IPS DF 6.9 (cell line): ENCODE data around the gene RAB43.
"Not testable (repeated sequence)": the region's sequence is repeated elsewhere in the genome, so short reads cannot be mapped to it uniquely, and the experiment has no call there.

ENCODE experiments used
- DNase-seq: peaks from one replicate; pipeline ENCODE4 v3.0.0-alpha.2; 2013; ENCODE audit warnings: low read depth, low spot score
- H3K27ac ChIP-seq: one replicate; pipeline ENCODE4 v1.5.1; 2013; ENCODE audit warnings: low read length, control low read depth
- H3K27me3 ChIP-seq: 2 replicates; pipeline ENCODE4 v1.6.1; 2013; ENCODE audit warnings: mild to moderate bottlenecking, low read length; ENCODE audit not compliant: control insufficient read depth, insufficient read depth
- H3K36me3 ChIP-seq: 2 replicates; pipeline ENCODE4 v1.6.1; 2013; ENCODE audit warnings: low read length; ENCODE audit not compliant: control insufficient read depth, insufficient read depth
- H3K4me1 ChIP-seq: 2 replicates; pipeline ENCODE4 v1.6.1; 2013; ENCODE audit warnings: low read length; ENCODE audit not compliant: control insufficient read depth, insufficient read depth
- H3K4me3 ChIP-seq: 2 replicates; pipeline ENCODE4 v1.5.1; 2013; ENCODE audit warnings: mild to moderate bottlenecking, low read length
- H3K9me3 ChIP-seq: 2 replicates; pipeline ENCODE4 v1.6.1; 2013; ENCODE audit warnings: low read length, inconsistent platforms; ENCODE audit not compliant: control insufficient read depth, insufficient read depth
- WGBS: extraction: QIAGEN DNeasy Blood & Tissue Kit; methylation state at CpG from one replicate; pipeline ENCODE4 v1.1.7; 2013; ENCODE audit warnings: mixed read lengths, missing lambda C conversion rate; ENCODE audit not compliant: insufficient read length, insufficient coverage; 5-methylcytosine and 5-hydroxymethylcytosine counted together

The RAB43 gene

GRCh38 chr3:129070086-129070885 lies 51.3 kb downstream of the RAB43 start:
- H3K4me3 ChIP-seq = no peak overlapping the region
- no peak for DNase-seq
- no peaks in the 10 kb centered on the region for H3K27me3 ChIP-seq
- H3K36me3 ChIP-seq = no peaks in the 10 kb centered on the region
- no peak overlapping the region for H3K27ac ChIP-seq
- H3K9me3 ChIP-seq = no peaks in the 10 kb centered on the region
- no peaks in the 10 kb centered on the region for H3K4me1 ChIP-seq
- no CpG with 5 or more reads among the region's 8 CpGs for WGBS

- H3K27me3 ChIP-seq, H3K4me1 ChIP-seq, H3K36me3 ChIP-seq, H3K9me3 ChIP-seq, DNase-seq, H3K27ac ChIP-seq, H3K4me3 ChIP-seq: not testable (repeated sequence)
- no CpG with 5 or more reads among the region's 13 CpGs for WGBS
These were observed 52.1 kb downstream of the RAB43 start for GRCh38 chr3:129069313-129070085.

DNA sequence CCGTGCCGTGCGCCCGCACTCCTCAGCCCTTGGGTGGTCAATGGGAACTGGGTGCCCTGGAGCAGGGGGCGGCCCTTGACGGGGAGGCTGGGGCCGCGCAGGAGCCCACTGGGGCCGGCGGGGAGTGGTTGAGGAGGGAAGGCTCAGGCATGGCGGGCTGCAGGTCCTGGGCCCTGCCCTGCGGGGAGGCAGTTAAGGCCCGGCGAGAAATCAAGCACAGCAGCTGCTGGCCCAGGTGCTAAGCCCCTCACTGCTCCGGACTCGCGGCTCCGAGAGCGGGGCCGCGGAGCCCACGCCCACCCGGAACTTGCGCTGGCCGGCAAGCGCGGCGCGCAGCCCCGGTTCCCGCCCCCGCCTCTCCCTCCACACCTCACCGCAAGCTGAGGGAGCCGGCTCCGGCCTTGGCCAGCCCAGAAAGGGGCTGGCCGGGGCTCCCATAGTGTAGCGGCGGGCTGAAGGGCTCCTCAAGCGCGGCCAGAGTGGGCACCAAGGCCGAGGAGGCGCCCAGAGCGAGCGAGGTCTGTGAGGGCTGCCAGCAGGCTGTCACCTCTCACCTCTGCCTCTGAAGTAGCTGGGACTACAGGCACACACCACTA lies 53.2 kb downstream of the RAB43 start:
- H3K4me1 ChIP-seq = no peaks in the 10 kb centered on the region
- H3K4me3 ChIP-seq = no peak overlapping the region
- no peak overlapping the region for H3K27ac ChIP-seq
- no peak for DNase-seq
- no peaks in the 10 kb centered on the region for H3K27me3 ChIP-seq
- WGBS = no CpG with 5 or more reads among the region's 44 CpGs
- H3K36me3 ChIP-seq = no peaks in the 10 kb centered on the region
- no peaks in the 10 kb centered on the region for H3K9me3 ChIP-seq

- H3K9me3 ChIP-seq, H3K27me3 ChIP-seq, DNase-seq, H3K36me3 ChIP-seq, H3K4me1 ChIP-seq, H3K27ac ChIP-seq, H3K4me3 ChIP-seq: not testable (repeated sequence)
- no CpG with 5 or more reads among the region's 7 CpGs for WGBS
These were observed 53.9 kb downstream of the RAB43 start for GRCh38 chr3:129067719-129068118.

GRCh38 chr3:129065720-129066073 lies 55.9 kb downstream of the RAB43 start:
- H3K9me3 ChIP-seq = no peaks in the 10 kb centered on the region
- no peaks in the 10 kb centered on the region for H3K36me3 ChIP-seq
- WGBS = no CpG with 5 or more reads among the region's 4 CpGs
- no peak overlapping the region for H3K27ac ChIP-seq
- H3K27me3 ChIP-seq = no peaks in the 10 kb centered on the region
- H3K4me1 ChIP-seq = no peaks in the 10 kb centered on the region
- no peak for DNase-seq
- H3K4me3 ChIP-seq = no peak overlapping the region

- DNase-seq = no peak
- no peak overlapping the region for H3K27ac ChIP-seq
- no CpG with 5 or more reads among the region's 14 CpGs for WGBS
- H3K4me3 ChIP-seq = no peak overlapping the region
- H3K9me3 ChIP-seq = no peaks in the 10 kb centered on the region
- no peaks in the 10 kb centered on the region for H3K36me3 ChIP-seq
- H3K4me1 ChIP-seq = no peaks in the 10 kb centered on the region
- H3K27me3 ChIP-seq = no peaks in the 10 kb centered on the region
These were observed 56.4 kb downstream of the RAB43 start for GRCh38 chr3:129065016-129065719.

GRCh38 chr3:129063841-129064482 lies 57.6 kb downstream of the RAB43 start:
- Histone ChIP-seq H3K27me3 (no peaks in the 10 kb centered on the region), H3K27ac (no peak overlapping the region), H3K4me1 (no peaks in the 10 kb centered on the region), H3K9me3 (no peaks in the 10 kb centered on the region), H3K36me3 (no peaks in the 10 kb centered on the region), H3K4me3 (no peak overlapping the region)
- no CpG with 5 or more reads among the region's 15 CpGs for WGBS
- DNase-seq = no peak

DNA sequence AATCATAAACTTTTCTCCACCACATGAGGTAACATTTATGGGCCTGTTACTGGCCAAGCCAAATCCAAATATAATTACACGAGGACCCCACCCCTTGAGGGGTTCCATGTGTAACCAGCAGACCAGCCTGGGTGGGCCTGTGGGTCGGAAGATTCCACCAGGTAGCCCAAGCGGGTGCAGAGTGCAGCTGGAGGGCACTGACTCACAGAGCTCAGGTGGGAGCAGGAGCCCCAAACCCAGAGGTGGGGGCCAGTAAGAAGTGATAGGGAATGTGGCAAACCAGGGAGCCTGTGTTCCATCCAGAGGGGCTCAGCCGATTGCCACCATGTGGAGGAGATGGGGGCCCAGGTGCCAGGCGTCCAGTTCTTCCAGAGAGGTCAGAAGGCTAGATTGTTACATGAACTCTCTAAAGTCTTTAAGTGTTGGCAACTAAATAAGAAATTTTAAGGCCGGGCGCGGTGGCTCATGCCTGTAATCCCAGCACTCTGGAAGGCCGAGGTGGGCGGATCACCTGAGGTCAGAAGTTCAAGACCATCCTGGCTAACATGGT lies 58.4 kb downstream of the RAB43 start:
- Histone ChIP-seq H3K9me3 (no peaks in the 10 kb centered on the region), H3K4me3 (no peak overlapping the region), H3K27me3 (no peaks in the 10 kb centered on the region), H3K36me3 (no peaks in the 10 kb centered on the region), H3K4me1 (no peaks in the 10 kb centered on the region), H3K27ac (no peak overlapping the region)
- no peak for DNase-seq
- no CpG with 5 or more reads among the region's 10 CpGs for WGBS

DNA sequence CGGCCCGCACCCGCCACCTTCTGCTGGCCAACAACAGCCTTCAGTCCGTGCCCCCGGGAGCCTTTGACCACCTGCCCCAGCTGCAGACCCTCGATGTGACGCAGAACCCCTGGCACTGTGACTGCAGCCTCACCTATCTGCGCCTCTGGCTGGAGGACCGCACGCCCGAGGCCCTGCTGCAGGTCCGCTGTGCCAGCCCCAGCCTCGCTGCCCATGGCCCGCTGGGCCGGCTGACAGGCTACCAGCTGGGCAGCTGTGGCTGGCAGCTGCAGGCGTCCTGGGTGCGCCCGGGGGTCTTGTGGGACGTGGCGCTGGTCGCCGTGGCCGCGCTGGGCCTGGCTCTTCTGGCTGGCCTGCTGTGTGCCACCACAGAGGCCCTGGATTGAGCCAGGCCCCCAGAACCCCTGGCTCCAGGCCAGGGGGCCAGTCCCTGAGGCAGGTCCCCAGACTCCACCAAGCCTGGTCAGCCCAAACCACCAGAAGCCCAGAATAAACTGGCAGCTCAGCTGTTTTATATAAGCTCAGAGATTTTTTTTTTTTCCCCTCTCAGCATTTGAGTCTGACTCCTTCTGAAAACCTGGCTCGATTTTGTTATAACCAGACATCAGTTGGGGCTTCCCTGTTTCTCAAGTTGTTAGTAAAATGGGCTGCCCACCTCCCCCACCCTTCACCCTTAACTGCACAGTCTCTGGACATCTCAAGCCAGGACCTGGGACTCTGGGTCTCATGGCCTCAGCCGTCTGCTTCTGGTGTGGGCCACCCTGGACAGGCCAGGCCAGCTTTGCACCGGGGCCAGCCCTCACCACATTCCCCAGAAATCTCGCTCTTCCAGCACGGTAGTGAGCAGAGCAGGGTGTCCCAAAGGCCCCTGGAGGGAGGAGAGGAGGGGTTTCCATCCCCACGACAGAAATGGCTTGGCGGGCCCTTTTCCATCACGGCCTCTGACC lies 59.4 kb downstream of the RAB43 start:
- no CpG with 5 or more reads among the region's 32 CpGs for WGBS
- Histone ChIP-seq H3K36me3 (no peaks in the 10 kb centered on the region), H3K4me3 (no peak overlapping the region), H3K4me1 (no peaks in the 10 kb centered on the region), H3K27me3 (no peaks in the 10 kb centered on the region), H3K9me3 (no peaks in the 10 kb centered on the region), H3K27ac (no peak overlapping the region)
- DNase-seq = no peak
